Amygdala (tissue), 56 donors: ENCODE measurements around the gene CNEP1R1.

Source experiments
- DNase-seq, 56 donors: peaks; one replicate each; lab custom pipeline; 2025; lab: John Stamatoyannopoulos, UW

The CNEP1R1 gene

DNA sequence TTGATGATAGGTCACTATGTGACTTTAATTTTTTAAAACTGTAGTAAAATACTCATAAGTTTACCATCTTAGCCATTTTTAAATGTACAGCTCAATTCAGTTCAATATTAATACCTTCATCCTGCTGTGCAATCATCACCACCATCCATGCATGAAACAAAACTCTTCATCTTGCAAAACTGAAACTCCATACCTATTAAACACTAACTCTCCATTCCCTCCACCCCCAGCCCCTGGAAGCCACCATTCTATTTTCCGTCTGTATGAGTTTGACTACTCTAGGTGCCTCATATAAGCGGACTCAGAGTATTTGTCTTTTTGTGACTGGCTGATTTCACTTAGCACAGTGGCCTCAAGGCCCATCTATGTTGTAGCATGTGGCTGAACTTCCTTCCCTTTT, 9.4 kb upstream of the CNEP1R1 start:
- no peak for DNase-seq

DNA sequence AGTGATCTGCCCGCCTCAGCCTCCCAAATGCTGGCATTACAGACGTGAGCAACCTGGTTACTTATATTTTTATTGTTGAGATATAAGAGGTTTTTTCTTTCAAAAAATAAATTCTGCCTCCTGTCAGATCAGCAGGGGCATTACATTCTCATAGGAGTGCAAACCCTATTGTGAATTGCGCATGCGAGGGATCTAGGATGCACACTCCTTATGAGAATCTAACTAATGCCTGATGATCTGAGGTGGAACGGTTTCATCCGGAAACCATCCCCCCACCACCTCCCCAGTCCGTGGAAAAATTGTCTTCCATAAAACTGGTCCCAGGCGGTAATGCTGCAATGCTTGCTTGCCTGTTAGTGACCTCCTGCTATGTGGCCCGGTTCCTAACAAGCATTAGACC, 7.5 kb upstream of the CNEP1R1 start:
- no peak for DNase-seq

- no peak for DNase-seq
Measured at GRCh38 chr16:50021544-50021943, 3.5 kb upstream of the CNEP1R1 start.

DNA sequence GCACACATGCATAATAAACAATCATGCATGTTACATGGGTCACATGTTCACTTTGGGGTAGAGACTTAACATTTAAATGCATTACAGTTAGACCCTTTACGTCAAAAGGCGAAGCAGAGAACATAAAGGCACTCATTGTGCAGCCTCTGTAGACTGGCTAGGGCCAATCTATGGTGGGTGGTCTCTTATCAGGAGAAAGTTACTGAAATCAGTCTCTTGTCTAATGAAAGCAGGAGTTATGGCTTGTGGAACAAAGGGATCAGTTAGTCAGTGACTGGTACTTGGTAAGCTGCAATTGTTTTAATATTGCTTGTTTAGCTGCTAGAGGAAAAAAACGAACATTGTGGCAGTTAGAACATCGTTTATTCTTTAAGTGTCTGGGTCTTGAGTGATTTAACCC, 1.4 kb upstream of the CNEP1R1 start:
- no peak for DNase-seq

DNA sequence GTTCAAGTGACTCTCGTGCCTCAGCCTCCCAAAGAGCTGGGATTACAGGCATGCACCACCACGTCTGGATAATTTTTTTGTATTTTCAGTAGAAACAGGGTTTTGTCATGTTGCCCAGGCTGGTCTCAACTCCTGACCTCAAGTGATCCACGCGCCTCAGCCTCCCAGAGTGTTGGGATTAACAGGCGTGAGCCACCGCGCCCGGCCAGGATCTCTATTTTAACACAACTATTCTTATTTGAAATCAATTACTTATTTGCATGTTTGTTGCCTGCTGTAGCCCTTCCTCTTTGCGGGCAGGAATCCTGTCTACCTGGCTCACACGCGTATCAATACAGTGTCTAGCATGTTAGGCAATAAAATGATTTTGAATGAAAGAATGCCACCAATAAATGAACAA, 818 bp upstream of the CNEP1R1 start:
- DNase-seq: peak in 2 of 56 donors; percentile 1 to 2

GRCh38 chr16:50025537-50025931, 509 bp downstream of the CNEP1R1 start:
- peak in 6 of 56 donors; percentile 16 to 41 (median 28) for DNase-seq

- no peak for DNase-seq
Measured at GRCh38 chr16:50027829-50028228, 2.8 kb downstream of the CNEP1R1 start.

- no peak for DNase-seq
Measured at GRCh38 chr16:50035468-50035992, 10.5 kb downstream of the CNEP1R1 start.

GRCh38 chr16:50036426-50036825, 11.4 kb downstream of the CNEP1R1 start:
- no peak for DNase-seq

DNA sequence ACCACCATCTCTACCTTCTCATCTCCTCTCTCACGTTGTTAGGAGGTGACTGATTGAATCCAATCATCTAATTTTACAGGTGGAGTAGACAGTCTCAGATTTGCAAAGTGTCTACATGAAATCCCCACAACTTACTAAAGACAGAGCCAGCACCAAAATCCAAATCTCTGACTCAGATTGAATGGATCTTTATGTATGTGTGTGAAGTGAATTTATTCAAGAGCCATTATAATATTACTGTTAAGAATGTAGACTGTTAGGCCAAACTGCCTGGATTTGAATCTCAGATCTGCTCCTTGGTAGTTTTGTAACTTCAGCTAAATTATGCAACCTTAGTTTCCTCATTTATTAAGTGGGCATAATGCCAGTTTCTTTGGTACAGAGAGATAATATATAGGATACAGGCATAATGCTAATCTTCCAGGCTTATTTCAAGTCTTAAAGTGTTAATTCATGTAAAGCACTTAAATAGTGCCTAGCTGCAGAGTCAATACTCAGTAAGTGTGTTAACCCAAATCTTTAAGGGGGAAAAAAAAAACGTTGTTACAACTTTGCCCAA, 12.7 kb downstream of the CNEP1R1 start:
- no peak for DNase-seq

DNA sequence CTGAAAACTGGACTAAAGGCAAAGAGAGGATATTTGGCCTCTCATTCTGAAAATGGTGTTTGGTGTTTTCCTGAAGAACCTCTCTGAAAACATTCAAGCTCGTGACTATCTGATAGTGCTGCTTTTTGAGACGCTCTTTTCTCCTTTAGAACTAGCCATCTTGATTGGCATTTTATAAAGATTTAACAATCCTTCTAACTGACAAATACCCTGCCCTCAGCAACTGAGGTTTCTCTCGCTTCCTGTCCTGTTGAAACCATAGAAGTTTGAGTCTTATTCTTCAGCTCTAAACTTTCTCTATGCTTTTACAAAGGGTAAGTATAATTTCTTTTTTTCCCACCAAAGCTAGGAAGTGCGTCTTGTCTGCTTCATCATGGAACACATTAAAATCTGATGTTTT, 13.3 kb downstream of the CNEP1R1 start:
- DNase-seq: no peak

DNA sequence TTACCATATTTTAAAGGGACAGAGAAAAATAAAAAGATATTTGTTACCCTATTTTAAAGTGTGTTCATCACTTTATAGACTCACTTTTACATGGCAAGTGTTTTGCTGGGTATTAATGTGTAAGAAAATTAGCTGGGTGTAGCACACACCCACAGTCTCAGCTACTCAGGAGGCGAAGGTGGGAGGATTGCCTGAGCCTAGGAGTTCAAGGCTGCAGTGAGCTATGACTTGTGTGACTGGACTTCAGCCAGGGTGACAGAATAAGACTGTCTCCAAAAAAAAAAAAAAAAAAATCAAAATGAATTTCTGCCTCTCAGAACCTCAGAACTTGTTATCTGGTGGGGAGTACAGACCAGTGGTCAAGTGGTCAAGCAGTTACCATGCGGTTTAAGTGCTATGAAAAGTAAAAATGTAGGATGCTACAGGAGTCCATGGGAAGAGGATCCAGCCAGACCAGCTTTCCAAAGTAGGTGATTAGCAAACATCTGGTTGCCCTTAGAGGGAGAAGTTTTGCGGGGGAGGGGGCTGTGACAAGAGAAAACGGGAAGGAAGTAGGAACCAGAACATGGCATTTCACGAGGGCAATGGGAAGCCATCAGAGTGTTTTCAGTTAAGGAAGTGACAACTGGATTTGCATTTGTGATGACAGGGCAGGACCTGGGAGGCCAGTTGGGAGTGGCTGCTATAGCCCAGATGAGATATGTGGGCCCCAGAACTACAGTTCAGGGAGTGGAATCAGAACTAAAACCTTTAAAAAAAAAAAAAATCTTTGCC, 13.9 kb downstream of the CNEP1R1 start:
- DNase-seq: peak in 20 of 56 donors; percentile 1 to 62 (median 10)

DNA sequence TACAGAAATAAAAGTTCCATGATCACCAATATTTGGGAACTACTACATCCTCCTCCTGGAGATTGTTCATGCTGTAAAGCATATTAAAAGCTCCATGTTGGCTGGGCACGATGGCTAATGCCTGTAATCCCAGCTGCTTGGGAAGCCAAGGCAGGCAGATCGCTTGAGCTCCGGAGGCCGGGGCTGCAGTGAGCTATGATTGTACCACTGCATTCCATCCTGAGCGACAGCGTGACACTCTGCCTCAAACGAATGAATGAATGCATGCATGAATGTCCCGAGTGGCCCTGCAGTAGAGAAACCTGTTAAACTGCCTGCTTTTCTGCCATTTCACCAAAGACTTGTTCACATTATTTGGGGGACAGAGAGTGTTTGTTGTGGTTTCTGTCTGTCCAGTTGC, 15.0 kb downstream of the CNEP1R1 start:
- no peak for DNase-seq

- DNase-seq: no peak
Measured at GRCh38 chr16:50040710-50041109, 15.7 kb downstream of the CNEP1R1 start.

DNA sequence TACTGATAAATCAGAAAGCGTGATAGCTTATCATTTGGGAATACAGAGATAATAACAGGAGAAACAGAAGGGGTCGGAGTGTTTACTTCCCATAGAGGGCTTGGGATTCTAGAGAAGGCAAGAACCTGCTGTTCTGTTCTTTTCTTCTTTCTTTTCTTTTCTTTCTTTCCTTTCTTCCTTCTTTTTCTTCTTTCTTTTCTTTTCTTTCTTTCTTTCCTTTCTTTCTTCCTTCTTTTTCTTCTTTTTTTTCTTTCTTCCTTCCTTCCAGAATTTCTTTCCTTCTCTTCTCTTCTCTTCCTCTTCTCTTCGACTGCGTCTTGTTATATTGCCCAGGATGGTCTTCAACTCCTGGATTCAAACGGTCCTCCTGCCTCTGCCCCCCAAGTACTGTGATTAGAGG, 18.3 kb downstream of the CNEP1R1 start:
- no peak for DNase-seq

DNA sequence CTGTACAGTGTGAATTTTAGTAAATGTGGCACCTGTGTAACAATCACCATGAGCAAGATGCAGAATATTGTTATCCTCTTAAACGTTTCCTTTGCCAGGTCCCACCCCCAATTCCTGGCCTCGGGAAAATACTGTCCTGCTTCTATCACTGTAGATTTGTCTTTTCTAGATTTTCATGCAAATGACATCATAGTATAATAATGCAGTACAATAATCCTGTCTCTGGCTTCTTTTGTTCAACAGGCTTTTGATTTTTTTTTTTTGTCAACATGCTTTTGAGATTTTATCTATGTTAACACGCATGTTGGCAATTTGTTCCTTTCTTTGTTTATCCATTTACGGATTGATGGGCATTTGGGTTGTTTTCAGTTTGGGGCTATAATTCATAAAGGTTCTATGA, 20.4 kb downstream of the CNEP1R1 start:
- no peak for DNase-seq

DNA sequence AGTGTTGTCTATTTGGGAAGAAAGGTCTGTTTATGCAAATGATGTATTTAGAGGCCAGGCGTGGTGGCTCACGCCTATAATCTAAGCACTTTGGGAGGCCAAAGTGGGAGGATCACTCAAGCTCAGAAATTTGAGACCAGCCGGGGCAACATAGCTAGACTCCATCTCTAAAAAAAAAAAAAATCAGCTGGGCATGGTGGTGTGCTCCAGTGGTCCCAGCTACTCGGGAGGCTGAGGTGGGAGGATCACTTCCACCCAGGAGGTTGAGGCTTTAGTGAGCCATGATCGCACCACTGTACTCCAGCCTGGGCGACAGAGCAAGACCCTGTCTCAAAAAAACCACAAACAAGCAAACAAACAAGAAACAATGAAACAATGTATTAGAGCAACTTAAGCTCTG, 21.8 kb downstream of the CNEP1R1 start:
- DNase-seq: no peak

GRCh38 chr16:50047864-50048263, 22.8 kb downstream of the CNEP1R1 start:
- no peak for DNase-seq

- DNase-seq: no peak
Measured at GRCh38 chr16:50050802-50051201, 25.8 kb downstream of the CNEP1R1 start.

- no peak for DNase-seq
Measured at GRCh38 chr16:50056226-50056625, 31.2 kb downstream of the CNEP1R1 start.

GRCh38 chr16:50058091-50058771, 33.2 kb downstream of the CNEP1R1 start:
- no peak for DNase-seq

DNA sequence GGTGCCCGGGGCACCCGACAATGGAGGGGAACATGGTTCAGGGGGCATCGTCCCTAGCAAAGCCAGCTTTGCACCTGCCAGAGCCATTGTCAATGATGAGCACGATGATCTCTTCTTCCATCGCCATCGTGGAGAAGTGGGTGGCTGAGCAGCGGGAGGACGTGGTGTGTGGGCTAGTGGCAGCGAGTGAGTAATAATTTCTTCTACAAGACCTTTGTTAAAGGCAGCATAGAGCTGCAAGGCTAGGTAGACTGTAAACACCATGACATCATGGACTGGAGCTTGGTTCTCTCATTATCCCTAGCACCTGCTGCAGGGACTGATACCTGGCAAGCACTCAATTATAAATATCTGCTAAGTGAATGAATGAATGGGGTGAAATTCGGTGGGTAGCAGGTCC, 34.1 kb downstream of the CNEP1R1 start:
- DNase-seq: peak in 1 of 56 donors; percentile 5
